ENCODE data around the gene TOX2. TPM values are rescaled to one million over a fixed set of nuclear protein-coding genes. Genes with fewer than 3 reads are reported as not detected.

TOX2 gene
- total RNA-seq, 1 donor: not detected

DNA sequence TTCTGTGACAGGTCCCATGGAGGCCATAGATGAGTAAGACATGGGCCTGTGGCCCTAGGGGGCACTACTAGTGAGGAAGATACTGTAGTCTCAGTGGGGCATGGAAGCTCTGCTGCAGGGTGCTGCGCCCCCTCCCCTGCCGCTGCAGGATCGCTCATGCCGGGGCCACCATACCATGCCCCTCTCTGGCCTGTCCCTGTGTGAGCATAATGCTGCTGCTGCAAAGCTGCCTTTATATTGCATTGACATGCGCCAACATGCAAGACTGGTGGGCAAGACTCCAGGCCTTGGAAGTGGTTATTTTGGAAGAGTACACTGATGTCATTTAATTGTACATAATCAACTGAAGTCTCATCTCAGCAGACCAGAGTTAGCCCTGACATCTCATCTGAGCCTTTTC, 60.0 kb downstream of the TOX2 start:
- no peak for DNase-seq (ENCODE audit: low read depth in 2 of 3, low spot score in 2 of 3)

DNA sequence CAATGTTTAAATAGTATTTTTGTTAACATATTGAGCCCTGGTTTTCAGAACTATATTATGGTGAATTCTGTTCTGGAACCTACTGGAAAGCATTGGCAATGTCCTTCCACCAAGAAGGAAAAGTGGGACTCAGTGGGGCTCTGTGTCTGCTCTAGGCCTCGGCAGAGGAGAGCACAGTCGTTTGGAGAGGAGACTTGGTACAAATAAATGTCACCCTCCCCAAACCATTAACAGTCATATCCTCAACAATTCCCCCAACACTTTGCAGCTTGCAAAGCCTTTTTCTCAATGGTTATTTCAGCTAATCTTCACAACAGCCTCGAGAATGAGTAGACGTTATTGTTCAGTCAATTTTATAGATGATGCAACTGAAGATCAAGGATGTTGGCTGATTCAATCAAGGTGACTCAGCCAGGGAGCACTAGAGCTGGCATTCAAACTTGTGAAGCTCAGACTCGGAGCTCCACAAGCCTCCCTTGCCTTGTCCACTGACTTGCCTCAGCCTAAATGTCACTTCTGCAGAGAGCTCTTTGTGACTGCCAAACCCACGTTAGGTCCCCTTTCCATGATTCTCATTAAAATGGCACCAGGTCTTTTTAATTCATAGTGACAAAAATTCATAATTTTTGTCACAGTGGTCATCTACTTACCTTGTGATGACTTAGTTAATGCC, 60.6 kb downstream of the TOX2 start:
- DNase-seq (ENCODE audit: low read depth in 2 of 3, low spot score in 2 of 3): no peak

- DNase-seq (ENCODE audit: low read depth in 2 of 3, low spot score in 2 of 3): no peak
Measured at GRCh38 chr20:43976547-43976946, 61.9 kb downstream of the TOX2 start.

- no peak for DNase-seq (ENCODE audit: low read depth in 2 of 3, low spot score in 2 of 3)
Measured at GRCh38 chr20:43977252-43977651, 62.6 kb downstream of the TOX2 start.

- DNase-seq (ENCODE audit: low read depth in 2 of 3, low spot score in 2 of 3): no peak
Measured at GRCh38 chr20:43977962-43978361, 63.3 kb downstream of the TOX2 start.

GRCh38 chr20:43979576-43980105, 65.0 kb downstream of the TOX2 start:
- no peak for DNase-seq (ENCODE audit: low read depth in 2 of 3, low spot score in 2 of 3)

GRCh38 chr20:43981540-43981939, 66.9 kb downstream of the TOX2 start:
- peak in 1 of 3 donors; percentile 43 for DNase-seq (ENCODE audit: low read depth in 2 of 3, low spot score in 2 of 3)

- DNase-seq (ENCODE audit: low read depth in 2 of 3, low spot score in 2 of 3): no peak
Measured at GRCh38 chr20:43982016-43982415, 67.4 kb downstream of the TOX2 start.

DNA sequence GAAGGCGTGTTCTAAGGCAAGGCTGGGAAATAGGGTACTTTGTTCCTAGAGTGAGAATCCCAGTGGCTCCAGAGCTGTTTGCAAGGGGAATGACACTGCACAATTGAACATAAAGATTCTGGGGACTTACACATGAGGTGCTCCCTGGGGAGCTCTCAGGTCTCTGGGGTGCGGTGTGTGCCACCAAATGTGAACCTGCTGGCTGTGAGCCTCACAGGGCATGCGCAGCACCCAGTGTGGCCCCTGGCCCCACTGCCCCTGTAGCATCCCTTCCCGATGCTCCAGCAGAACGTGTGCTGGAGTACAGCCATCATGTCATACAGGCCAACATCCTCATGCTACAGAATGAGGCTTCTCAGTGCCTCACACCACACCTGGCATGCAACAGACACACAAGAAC, 68.2 kb downstream of the TOX2 start:
- no peak for DNase-seq (ENCODE audit: low read depth in 2 of 3, low spot score in 2 of 3)

- no peak for DNase-seq (ENCODE audit: low read depth in 2 of 3, low spot score in 2 of 3)
Measured at GRCh38 chr20:43983359-43983758, 68.7 kb downstream of the TOX2 start.

DNA sequence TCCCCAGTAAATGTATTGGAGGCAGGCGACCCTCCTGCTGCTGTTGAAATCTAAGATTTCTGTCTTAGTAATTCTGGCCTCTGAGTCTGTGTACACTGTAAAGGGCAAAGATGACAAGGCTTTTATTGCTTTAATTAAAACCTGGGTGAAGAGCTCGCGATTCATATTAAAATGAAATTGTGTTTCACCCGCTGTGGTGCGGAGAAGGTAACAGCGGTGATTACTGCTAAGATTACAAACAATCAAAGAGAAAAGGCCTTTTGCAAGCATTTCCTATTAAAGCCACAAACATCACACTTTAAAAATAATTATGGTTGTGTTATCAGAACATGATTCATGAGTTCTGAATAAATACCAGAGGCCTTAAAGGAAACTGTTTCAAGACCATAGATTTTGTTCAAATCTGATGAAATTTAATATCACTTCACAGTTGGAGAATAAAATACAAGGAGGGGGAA, 69.3 kb downstream of the TOX2 start:
- DNase-seq (ENCODE audit: low read depth in 2 of 3, low spot score in 2 of 3): no peak

GRCh38 chr20:43984587-43984986, 69.9 kb downstream of the TOX2 start:
- DNase-seq (ENCODE audit: low read depth in 2 of 3, low spot score in 2 of 3): no peak

DNA sequence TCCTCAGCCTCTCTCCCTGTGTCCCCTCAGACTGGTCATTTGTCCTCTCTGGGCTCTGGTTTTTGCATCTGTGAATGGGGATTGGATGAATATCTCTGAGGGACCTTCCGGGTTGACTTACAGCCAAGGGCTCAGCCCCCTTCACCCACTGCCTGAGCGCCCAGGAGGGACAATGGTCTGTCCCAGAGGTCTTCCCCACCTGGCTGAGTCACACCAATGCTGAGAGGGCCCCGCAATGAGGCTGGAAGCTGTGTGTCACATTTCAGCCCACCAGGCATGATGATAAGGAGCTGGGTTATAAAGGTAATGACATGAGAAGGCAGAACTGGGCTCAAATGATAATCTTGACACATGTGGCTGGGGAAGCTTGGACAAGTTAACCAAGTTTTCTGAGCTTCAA, 70.5 kb downstream of the TOX2 start:
- DNase-seq (ENCODE audit: low read depth in 2 of 3, low spot score in 2 of 3): no peak

GRCh38 chr20:43985608-43986316, 71.1 kb downstream of the TOX2 start:
- DNase-seq (ENCODE audit: low read depth in 2 of 3, low spot score in 2 of 3): no peak

DNA sequence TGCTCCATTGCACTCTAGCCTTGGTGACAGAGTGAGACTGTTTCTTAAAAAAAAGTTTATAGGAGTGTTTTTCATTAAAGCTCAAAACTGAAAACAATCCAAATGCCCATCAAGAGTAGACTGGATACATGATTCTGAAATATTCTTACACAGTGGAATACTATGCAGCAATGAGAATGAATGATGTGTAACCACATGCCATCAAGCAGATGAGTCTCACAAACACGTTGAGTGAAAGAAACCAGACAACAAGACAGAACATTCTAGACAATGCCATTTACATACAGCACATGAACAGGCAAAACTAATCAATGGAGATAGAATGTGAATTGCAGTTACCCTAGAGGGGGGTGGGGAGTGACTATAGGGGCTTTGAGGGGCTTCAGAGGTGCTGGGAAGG, 72.4 kb downstream of the TOX2 start:
- DNase-seq (ENCODE audit: low read depth in 2 of 3, low spot score in 2 of 3): no peak

GRCh38 chr20:43987531-43987930, 72.9 kb downstream of the TOX2 start:
- no peak for DNase-seq (ENCODE audit: low read depth in 2 of 3, low spot score in 2 of 3)

DNA sequence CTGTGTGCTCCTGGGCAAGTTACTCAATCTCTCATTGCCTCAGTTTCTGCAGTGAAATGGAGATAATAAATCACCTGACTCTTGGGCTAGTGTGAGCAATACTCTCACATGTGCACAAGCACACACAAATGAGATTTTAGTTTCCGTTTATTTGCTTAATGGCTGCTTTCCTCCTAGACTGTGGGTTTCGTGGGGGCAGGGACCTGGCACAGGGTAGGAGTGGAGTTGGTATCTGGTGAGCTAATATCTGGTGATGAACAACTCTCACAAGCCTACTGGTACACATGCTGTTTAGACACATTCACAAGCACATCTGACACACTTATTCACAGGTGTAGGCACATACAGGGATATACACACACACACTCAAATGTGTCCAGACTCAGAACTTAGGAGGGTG, 73.8 kb downstream of the TOX2 start:
- DNase-seq (ENCODE audit: low read depth in 2 of 3, low spot score in 2 of 3): no peak

DNA sequence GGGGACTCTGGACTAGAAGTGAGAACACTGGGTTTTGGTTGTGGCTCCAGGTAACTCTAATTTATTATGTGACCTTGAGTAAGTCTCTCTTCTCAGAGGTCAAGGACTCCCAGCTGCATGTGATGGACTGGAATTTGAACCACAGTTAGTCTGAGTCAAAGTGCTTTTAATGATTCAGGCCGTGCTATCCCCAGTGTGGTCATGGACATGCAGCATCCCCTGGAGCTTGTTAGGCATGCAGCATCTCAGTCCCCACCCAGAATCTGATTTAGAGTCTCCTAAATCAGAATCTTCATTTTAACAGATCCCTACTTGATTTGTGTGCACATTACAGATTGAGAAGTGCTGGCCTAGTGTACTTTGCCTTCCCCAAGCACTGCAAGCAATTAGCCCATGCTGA, 74.2 kb downstream of the TOX2 start:
- DNase-seq (ENCODE audit: low read depth in 2 of 3, low spot score in 2 of 3): no peak

DNA sequence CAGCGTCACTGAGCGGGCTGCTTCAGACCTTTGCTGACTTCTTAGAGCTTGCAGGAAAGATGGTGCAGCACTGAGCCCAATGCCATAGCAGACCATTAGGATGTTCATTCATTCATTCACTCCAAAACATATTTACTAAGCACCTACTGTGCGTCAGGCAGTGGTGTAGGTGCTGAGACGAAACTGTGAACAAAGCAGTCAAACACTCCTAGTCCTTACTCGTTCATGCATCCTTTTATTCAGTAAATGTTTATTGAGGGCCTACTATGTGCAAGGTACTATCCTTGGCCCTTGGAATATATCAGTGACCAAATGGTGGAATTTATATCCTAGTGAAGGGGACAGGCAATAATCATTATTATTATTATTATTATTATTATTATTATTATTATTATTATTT, 76.6 kb downstream of the TOX2 start:
- no peak for DNase-seq (ENCODE audit: low read depth in 2 of 3, low spot score in 2 of 3)

DNA sequence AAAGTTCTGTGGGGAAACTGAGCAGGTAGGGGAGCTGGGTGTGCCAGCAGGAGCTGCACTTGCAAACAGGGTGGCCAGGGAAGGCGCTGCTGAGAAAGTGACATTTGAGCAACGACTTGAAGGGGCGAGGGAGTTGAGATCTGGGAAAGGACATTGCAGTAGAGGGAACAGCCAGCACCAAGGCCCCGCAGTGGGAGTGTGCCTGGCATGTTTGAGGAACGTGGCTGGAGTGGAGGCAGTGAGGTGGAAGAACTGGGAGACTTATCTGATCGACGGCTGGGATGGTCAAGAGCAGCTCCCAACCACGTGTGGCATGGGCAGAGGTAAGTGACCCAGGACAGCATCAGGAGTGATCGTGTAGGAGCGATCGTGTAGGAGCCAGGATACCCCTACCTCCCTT, 77.3 kb downstream of the TOX2 start:
- DNase-seq (ENCODE audit: low read depth in 2 of 3, low spot score in 2 of 3): no peak

GRCh38 chr20:43992885-43993284, 78.2 kb downstream of the TOX2 start:
- no peak for DNase-seq (ENCODE audit: low read depth in 2 of 3, low spot score in 2 of 3)

DNA sequence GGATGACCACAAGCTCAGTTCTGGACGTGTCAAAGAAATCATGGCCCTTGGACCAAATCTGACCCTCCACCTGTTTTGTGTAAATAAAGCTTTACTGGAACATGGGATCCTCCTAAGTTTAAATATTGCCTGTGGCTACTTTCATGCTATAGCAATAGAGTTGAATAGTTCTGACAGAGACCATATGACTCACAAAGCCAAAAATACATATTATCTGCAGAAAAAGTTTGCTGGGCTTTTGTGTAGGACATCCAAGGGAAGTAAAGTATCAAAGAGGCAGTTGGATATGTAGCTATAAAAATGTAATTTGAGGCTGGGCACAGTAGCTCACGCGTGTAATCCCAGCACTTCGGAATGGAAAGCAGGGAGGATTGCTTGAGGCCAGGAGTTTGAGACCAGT, 78.9 kb downstream of the TOX2 start:
- no peak for DNase-seq (ENCODE audit: low read depth in 2 of 3, low spot score in 2 of 3)
